MV-4-11 (cell line): Measurements from ENCODE around the gene HLA-F.
A peak's percentile ranks its signal among the peaks of the same experiment; 100 is the strongest.

Source experiments
- DNase-seq: peaks from one replicate; lab custom pipeline; 2025; lab: John Stamatoyannopoulos, UW

The HLA-F gene

GRCh38 chr6:29744131-29744530 is 20.9 kb downstream of the HLA-F start:
- DNase-seq = no peak

GRCh38 chr6:29744621-29745020 is 21.4 kb downstream of the HLA-F start:
- no peak for DNase-seq

- DNase-seq = no peak
These were observed 22.2 kb downstream of the HLA-F start for GRCh38 chr6:29745386-29745785.

GRCh38 chr6:29745855-29746449 is 22.7 kb downstream of the HLA-F start:
- no peak for DNase-seq

GRCh38 chr6:29746846-29747687 is 23.8 kb downstream of the HLA-F start:
- DNase-seq = no peak

GRCh38 chr6:29747688-29748250 is 24.5 kb downstream of the HLA-F start:
- no peak for DNase-seq

- peak; percentile 68 for DNase-seq
These were observed 25.4 kb downstream of the HLA-F start for GRCh38 chr6:29748391-29749307.

GRCh38 chr6:29749308-29749662 is 26.1 kb downstream of the HLA-F start:
- no peak for DNase-seq

GRCh38 chr6:29749668-29750067 is 26.4 kb downstream of the HLA-F start:
- no peak for DNase-seq

- no peak for DNase-seq
These were observed 27.5 kb downstream of the HLA-F start for GRCh38 chr6:29750709-29751108.

- no peak for DNase-seq
These were observed 28.2 kb downstream of the HLA-F start for GRCh38 chr6:29751480-29751879.

- peak; percentile 73 for DNase-seq
These were observed 29.4 kb downstream of the HLA-F start for GRCh38 chr6:29752451-29753308.

GRCh38 chr6:29753309-29753644 is 30.0 kb downstream of the HLA-F start:
- no peak for DNase-seq

GRCh38 chr6:29755295-29755871 is 32.1 kb downstream of the HLA-F start:
- no peak for DNase-seq

- no peak for DNase-seq
These were observed 34.0 kb downstream of the HLA-F start for GRCh38 chr6:29757282-29757681.

- no peak for DNase-seq
These were observed 34.6 kb downstream of the HLA-F start for GRCh38 chr6:29757701-29758293.

GRCh38 chr6:29758761-29759160 is 35.5 kb downstream of the HLA-F start:
- no peak for DNase-seq

GRCh38 chr6:29759457-29759856 is 36.2 kb downstream of the HLA-F start:
- DNase-seq = no peak

- no peak for DNase-seq
These were observed 37.1 kb downstream of the HLA-F start for GRCh38 chr6:29760328-29760727.

- DNase-seq = no peak
These were observed 38.8 kb downstream of the HLA-F start for GRCh38 chr6:29762051-29762450.

- DNase-seq = no peak
These were observed 39.6 kb downstream of the HLA-F start for GRCh38 chr6:29762781-29763214.
